ENCODE measurements around the gene PNISR. TPM values are rescaled to one million over a fixed set of nuclear protein-coding genes. Genes with fewer than 3 reads are reported as not detected.
"Not testable (repeated sequence)": the region's sequence is repeated elsewhere in the genome, so short reads cannot be mapped to it uniquely, and the experiment has no call there.

PNISR gene
- 19.5 and 20.1 TPM in 2 replicates for total RNA-seq (2014; rRNA removed; shearing (Covaris generic))

- peak; percentile 96 for DNase-seq (ENCODE audit: low read depth)
These were observed at the start of gene PNISR for GRCh38 chr6:99424761-99425646. Gene PNISR (minus strand): TSS chr6:99425308. CDS start chr6:99414659, 10,649 bp downstream.

- no peak for DNase-seq (ENCODE audit: low read depth)
These were observed 48.6 kb upstream of the PNISR start for GRCh38 chr6:99473730-99474129.

- DNase-seq (ENCODE audit: low read depth) = no peak
These were observed 46.5 kb upstream of the PNISR start for GRCh38 chr6:99471638-99472037.

DNA sequence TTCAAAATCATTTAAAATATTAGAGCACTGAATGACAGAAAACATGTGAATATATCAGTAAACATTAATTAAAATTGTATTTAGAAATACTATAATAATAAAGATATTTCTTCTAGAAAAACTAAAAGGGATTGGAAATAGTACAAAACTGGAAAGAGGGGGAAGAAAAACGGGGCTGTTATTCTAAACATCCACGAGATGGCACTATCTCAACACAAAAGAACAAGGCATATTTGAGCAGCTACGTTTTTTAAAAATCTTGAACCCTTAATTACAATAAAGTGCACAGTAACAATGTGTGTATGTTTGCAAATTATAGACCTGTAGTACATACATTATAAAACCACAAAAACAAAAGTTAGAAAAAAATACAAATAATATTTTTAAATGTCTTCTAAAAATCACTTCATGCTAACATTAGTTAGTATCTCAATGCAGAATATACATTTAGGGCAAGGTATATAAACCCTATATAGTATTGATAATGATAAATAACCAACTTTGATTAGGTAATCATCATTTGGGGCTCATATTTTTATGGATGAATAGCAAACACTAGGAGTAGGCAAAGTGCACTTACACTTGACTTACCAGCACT lies 42.5 kb upstream of the PNISR start:
- DNase-seq (ENCODE audit: low read depth) = peak; percentile 26

DNA sequence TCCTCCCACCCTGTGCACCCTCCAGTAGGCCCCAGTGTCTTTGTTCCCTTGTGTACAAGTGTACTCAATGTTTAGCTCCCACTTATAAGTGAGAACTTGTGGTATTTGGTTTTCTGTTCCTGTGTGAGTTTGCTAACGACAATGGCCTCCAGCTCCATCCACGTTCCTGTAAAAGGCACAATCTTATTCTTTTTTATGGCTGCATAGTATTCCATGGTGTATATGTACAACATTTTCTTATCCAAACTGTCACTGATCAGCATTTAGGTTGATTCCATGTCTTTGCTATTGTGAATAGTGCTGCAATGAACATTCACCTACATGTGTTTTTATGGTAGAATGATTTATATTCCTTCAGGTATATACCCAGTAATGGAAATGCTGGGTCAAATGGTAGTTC lies 34.0 kb upstream of the PNISR start:
- not testable (repeated sequence) for DNase-seq (ENCODE audit: low read depth)

DNA sequence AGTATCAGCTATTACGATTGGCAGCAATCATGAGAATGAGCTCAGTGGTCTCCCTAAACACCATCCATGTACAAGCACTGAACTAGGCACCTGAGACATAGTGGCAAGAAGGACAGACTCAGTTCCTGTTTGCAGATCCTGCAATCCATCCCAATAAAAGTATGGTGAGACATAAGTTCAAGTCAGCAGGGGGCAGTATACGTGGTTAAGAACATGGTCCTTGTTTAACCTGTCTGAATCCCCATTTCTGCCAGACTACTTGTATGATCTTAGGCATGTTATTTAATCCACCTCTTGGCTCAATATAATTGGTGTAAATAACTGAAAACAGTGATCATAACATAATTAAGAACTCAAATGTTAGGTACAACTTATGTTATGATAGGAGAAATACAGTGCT lies 33.2 kb upstream of the PNISR start:
- DNase-seq (ENCODE audit: low read depth) = peak; percentile 8

DNA sequence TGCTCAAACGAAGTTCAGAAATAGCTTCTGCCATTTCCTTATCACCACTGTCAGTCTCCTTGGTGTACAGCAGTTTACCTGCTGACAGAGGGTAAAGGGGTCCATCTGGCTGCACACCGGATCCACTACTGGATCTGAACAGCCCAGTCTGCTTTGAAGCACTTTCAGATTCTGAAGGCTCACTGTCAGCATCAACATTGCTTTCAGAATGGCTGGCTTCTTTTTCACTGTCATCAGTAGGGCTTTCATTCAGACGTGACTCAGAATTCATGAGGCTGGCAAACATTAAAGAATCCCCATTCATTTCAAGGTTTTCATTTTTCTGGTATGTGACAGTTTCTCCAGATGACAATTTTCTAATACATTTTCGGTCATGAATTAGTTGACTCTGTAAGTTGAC lies 21.0 kb upstream of the PNISR start:
- DNase-seq (ENCODE audit: low read depth) = no peak

DNA sequence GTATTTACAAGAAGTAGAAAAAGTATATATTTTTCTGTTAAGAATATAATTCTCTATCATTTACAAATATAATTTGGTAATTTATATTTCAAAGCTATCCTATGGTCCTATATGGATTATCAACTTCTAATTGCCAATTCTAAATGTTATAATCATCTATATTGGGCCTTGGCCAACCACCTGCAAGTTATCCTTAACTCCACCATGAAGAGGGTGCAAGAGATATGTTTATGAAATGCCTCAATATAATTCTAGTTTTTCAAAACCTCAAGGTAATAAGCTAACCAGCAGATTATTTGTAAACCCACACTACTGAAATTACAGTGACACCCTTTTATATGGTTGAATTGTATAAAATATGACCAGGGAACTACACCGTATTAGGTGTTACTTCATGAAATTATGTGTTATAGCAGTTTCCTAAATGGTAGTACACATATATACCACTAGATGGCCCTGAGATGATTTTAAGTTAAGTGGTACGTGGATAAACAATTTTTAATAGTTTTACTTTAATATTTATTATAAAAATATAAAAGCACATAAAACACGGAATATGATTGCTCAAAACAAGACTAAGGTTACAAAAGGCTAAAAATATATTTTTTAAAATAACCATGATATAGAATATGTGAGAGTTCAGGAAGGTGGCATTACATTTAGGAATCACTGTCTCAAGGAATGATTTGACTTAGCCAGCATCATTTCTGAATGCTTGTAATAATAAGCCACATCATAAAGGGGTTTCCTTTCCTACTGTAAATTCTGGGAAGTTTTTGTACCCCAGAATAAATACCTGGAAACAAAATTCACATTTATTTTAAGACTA lies 9.8 kb upstream of the PNISR start:
- peak; percentile 9 for DNase-seq (ENCODE audit: low read depth)

DNA sequence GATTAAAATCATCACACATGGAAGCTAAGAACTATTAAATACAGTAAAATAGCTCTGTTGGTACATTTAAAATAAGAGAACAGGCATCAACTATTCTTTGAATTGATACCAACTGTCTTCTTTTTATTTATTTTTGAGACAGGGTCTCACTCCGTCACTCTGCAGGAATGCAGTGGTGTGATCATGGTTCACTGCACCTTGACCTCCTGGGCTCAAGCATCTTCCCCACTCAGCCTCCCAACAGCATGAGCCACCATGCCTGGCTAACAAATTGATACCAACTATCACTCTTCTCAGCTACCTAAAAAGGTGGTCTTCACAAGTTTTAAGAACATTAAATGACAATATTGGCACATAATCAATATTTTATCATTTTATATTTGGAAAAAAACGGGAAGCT lies 7.8 kb upstream of the PNISR start:
- peak; percentile 33 for DNase-seq (ENCODE audit: low read depth)

DNA sequence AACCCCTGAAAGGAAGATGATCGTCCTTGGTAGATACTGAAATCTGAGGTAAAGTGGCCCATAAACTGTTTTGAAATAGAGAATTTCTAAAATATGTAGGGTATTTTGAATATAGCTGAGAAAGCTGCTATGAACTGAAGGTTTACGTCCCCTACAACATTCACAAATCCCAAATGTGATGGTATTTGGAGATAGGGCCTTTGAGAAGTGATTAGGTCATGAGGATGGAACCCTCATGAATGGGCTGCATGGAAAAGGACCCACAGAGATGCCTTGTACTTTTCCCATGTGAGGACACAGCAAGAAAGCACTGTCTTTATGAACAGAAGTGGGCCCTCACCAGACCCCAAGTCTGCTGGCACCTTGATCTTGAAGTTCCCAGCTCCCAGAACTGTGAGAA lies 6.8 kb upstream of the PNISR start:
- DNase-seq (ENCODE audit: low read depth) = no peak

- no peak for DNase-seq (ENCODE audit: low read depth)
These were observed 2.9 kb upstream of the PNISR start for GRCh38 chr6:99427988-99428387.

DNA sequence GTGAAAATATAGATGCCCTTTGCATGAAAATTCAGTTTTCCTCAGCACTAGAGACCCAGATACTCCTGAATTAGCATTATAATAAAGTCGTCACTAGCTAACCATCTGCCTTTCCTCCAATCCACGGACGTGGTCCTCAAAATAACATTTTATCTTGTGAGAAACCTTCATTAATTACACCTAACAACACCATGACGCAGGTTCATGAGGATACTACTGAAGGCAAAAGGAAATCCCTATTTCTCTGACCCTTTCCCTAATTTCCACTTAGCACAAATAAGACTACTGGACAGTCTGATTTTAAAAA lies 1.3 kb upstream of the PNISR start:
- DNase-seq (ENCODE audit: low read depth) = no peak

DNA sequence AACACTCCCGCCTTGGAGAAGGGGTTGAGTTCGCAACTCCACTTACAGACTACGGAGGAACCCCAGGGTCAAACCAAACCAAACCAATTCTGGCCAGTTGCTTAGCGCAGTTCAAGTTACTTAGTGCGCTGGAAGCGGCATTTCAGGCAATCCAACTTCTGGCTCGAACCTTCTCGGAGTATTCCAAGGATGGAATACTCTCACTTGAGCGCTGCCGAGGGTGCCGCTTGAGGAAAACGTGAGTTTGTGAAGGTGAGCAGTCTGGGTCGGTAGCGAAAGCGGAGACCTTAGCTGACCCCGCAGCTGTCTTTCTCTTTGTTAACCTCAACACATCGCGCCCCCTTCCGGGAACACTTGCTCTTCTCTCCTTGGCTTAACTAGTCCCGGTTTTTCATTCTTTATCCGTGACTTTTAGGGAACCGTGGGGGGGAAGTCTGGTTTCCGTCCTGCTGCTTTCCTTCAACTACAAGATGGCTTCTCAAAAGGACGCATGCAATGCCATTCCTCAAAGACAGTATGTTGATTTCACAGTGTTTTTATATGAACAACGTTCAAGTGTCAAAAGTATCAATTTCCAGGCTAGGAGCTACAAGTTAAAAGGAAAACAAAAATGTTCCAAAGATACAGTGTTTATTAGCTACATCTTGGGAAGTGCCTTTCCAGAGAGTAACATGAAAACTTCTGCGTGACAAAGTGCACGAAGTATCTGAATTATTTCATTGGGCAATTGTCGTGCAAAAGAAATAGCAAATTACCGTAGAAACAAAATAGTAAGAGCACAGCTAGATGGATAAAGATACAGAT lies 741 bp upstream of the PNISR start:
- DNase-seq (ENCODE audit: low read depth) = peak; percentile 87

GRCh38 chr6:99424022-99424421 lies 1.1 kb downstream of the PNISR start:
- no peak for DNase-seq (ENCODE audit: low read depth)

GRCh38 chr6:99422912-99423311 lies 2.2 kb downstream of the PNISR start:
- DNase-seq (ENCODE audit: low read depth) = no peak

GRCh38 chr6:99416892-99417767 lies 8.0 kb downstream of the PNISR start:
- DNase-seq (ENCODE audit: low read depth) = no peak

DNA sequence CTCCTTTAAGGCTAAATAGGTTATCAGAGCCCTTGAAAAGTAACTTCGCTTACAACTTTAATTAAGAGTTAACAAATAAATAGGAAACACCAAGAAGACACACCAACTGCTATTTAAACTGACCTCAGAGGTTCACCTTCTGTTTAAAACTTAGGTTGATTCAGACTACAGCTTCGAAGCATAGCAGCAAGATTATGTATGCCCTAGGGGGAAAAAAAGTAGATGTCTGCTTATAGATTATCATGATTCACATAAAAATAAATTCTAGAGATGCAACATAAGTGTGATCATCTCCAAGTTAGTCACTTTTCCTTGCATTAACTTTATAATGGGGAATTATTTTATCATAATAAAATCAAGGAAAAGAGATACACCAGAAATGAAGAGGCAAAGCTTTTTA lies 8.9 kb downstream of the PNISR start:
- no peak for DNase-seq (ENCODE audit: low read depth)

DNA sequence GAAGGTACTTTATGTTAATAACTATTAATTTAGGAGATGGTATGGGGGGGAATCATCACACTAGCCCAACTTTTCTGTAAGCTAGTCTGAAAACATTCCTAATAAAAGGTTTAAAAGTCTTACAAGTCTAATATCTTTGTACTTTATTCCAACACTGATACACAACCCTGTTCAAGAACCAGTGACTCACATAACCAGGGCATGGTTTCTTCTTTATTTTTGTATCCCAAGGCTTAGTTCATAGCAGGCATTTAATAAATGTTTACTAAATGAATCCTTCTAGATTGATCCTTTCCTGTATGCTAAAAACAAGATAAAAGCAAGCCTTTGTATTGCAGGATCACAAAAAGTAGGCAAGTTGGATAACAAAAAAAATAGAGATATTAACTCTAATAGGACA lies 9.7 kb downstream of the PNISR start:
- no peak for DNase-seq (ENCODE audit: low read depth)

- no peak for DNase-seq (ENCODE audit: low read depth)
These were observed 13.0 kb downstream of the PNISR start for GRCh38 chr6:99412065-99412464.

- no peak for DNase-seq (ENCODE audit: low read depth)
These were observed 15.4 kb downstream of the PNISR start for GRCh38 chr6:99409672-99410071.

DNA sequence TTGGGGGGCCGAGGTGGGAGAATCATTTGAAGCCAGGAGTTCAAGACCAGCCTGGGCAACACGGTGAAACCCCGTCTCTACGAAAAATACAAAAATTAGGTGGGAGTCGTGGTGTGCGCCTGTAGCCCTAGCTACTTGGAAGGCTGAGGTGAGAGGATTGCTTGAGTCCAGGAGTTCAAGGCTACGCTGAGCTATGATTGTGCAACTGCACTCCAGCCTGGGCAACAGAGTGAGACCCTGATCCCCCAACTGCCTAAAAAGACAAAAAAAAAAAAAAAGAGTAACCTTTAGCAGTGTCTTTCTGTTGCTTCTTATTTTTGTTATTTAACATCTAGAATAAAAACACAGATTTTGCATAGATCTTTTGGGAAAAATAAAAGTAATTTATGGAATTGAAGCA lies 18.0 kb downstream of the PNISR start:
- DNase-seq (ENCODE audit: low read depth) = no peak

Measured in M059J (cell line).